EL (cell line): ENCODE measurements around the gene ZNF469.

Source experiments
- DNase-seq: peaks from one replicate; pipeline ENCODE4 v3.0.0-alpha.2; 2016

The ZNF469 gene

DNA sequence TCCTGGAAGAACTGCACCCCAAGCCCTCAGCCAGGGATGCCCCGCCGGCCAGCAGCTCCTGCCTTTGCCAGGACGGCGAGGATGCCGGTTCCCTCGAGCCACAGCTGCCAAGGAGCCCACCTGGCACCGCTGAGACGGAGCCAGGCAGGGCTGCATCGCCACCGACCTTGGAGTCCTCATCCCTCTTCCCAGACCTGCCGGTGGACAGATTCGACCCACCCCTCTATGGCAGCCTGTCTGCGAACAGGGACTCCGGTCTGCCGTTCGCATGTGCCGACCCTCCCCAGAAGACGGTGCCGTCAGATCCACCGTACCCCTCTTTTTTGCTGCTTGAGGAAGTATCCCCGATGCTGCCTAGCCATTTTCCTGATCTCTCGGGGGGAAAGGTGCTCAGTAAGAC is 48.9 kb downstream of the ZNF469 start:
- DNase-seq: no peak

DNA sequence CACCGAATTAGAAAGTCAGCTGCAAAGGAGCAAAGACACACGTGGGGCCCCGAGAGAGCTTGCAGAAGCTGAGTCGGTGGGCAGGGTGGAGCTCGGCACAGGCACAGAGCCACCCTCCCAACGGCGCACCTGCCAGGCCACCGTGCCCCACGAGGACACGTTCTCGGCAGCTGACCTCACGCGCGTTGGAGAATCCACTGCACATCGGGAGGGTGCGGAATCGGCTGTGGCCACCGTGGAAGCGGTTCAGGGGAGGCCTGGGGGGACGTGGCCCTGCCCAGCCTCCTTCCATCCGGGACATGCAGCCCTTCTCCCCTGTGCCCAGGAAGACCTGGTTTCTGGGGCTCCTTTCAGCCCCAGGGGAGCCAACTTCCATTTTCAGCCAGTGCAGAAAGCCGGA is 49.4 kb downstream of the ZNF469 start:
- DNase-seq: no peak
